ENCODE results near the gene BLID. TPM values are rescaled to one million over a fixed set of nuclear protein-coding genes. Genes with fewer than 3 reads are reported as not detected.
A peak's percentile ranks its signal among the peaks of the same experiment; 100 is the strongest.

Gene BLID, protein sequence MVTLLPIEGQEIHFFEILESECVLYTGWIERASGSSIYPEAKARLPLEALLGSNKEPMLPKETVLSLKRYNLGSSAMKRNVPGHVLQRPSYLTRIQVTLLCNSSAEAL
- not detected in 2 replicates for total RNA-seq
- long read RNA-seq: 0 reads

DNA sequence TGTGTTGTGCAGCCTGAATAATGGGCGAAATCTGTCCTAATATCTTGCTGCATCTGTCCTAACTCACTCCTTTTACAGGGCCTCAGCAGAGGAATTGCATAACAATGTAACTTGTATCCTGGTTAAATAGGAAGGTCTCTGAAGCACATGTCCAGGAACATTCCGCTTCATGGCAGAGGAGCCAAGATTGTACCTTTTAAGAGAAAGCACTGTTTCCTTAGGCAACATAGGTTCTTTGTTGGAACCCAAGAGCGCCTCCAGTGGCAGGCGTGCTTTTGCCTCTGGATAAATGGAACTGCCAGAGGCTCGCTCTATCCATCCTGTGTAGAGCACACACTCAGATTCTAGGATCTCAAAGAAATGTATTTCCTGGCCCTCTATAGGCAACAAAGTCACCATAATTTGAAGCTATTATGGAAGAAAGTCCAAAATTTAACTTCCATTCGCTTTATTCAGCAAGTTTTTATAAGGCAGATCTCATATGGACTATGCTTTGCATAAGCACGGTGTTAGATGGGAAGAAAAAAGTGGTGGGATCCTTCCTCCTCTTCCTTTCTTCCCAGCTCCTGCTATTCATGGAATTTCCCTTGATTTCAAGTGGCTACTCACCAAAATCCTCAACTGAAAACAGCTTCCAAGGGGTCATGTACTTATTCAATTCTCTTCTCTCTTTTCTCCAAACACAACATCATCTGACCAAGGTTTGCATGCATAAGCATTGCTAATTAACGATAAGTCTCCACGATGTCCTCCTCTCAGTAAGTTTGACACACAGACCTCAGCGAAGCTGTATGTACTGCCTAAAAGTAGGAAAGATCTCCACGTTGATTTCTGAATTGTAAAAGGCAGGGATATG lies at the start of gene BLID:
BLID (minus strand) TSS at position 692 of the 856 bp plus-strand sequence; CDS start at position 399, 293 bp downstream.
- peak; percentile 47 for DNase-seq (ENCODE audit: low read depth, low spot score)
- no peak within 1 kb of the TSS for H3K27ac Mint-ChIP-seq (ENCODE audit: unreplicated experiment)
- H3K27me3 Mint-ChIP-seq (ENCODE audit: low read depth): no peaks in the 10 kb centered on the region
- peaks cover 6% of the 10 kb centered on the region for H3K4me1 Mint-ChIP-seq
- no peaks in the 10 kb centered on the region for H3K9me3 Mint-ChIP-seq
- TF ChIP-seq, protein P1, sequence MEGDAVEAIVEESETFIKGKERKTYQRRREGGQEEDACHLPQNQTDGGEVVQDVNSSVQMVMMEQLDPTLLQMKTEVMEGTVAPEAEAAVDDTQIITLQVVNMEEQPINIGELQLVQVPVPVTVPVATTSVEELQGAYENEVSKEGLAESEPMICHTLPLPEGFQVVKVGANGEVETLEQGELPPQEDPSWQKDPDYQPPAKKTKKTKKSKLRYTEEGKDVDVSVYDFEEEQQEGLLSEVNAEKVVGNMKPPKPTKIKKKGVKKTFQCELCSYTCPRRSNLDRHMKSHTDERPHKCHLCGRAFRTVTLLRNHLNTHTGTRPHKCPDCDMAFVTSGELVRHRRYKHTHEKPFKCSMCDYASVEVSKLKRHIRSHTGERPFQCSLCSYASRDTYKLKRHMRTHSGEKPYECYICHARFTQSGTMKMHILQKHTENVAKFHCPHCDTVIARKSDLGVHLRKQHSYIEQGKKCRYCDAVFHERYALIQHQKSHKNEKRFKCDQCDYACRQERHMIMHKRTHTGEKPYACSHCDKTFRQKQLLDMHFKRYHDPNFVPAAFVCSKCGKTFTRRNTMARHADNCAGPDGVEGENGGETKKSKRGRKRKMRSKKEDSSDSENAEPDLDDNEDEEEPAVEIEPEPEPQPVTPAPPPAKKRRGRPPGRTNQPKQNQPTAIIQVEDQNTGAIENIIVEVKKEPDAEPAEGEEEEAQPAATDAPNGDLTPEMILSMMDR (conservative IDR thresholded peaks at IDR 0.05): peak; percentile 69
- no peaks in the 10 kb centered on the region for H3K36me3 Mint-ChIP-seq (ENCODE audit: low read depth)
- no peak within 1 kb of the TSS for H3K4me3 Mint-ChIP-seq

DNA sequence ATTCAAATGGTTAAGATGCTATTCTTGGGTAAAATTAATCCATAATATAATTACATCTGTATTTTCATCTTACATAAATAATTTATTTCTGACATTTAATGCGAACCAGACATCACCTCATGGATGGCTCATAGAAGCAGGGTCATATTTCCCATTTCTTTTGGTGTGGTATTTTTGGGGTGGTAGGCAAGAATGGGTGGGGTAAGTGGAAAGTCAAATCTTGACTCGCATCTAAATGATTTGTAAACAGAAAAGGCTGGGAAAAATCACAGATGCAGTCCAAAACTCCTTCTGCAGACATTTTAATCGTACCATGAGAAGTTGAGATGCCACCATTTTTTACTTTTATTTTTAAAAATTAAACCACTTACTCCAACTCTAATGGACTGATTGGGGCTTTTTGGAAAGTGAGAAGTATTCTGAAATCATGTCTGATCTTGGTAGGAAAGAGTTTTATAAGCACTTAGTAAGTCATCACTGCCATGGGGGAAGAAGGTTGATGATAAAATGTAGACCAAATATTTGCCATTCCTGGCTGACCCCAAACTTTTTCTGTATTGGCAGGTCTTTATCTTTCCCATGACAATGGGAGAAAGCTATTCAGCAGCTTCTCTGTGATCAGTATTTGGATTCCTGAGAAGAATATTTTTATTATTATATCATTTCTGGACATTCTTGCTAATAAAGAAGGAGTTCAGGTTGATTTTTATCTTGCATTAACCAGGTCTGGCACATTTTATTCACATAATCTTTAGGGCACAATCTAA lies 47.2 kb upstream of the BLID start:
- Mint-ChIP-seq H3K27me3 (ENCODE audit: low read depth) (no peaks in the 10 kb centered on the region), H3K36me3 (ENCODE audit: low read depth) (no peaks in the 10 kb centered on the region), H3K27ac (ENCODE audit: unreplicated experiment) (peak overlapping the region; percentile 27), H3K4me1 (peaks cover 24% of the 10 kb centered on the region), H3K9me3 (no peaks in the 10 kb centered on the region), H3K4me3 (no peak overlapping the region)
- TF ChIP-seq, protein P1 (conservative IDR thresholded peaks at IDR 0.05): no peak
- no peak for DNase-seq (ENCODE audit: low read depth, low spot score)

DNA sequence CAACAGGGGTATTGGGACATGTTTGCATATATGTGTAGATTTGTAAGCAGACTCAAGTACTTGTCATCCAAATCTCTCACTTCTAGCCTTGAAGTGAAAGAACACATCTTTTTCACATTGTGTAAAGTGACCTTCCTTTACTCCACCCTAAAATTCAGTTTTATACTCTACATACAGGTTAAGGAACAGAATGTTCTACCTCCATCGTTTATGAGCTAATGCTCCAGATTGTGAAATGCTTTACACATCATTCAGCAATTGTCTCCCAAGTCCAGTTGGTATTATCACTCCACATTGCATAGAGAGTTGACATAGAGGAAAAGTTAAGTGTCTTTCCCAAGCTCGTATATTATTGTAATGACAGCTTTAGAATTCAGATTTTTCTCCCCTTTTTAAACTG lies 46.1 kb upstream of the BLID start:
- H3K36me3 Mint-ChIP-seq (ENCODE audit: low read depth): no peaks in the 10 kb centered on the region
- TF ChIP-seq, protein P1 (conservative IDR thresholded peaks at IDR 0.05): no peak
- no peak for DNase-seq (ENCODE audit: low read depth, low spot score)
- peaks cover 35% of the 10 kb centered on the region for H3K4me1 Mint-ChIP-seq
- no peak overlapping the region for H3K4me3 Mint-ChIP-seq
- H3K9me3 Mint-ChIP-seq: no peaks in the 10 kb centered on the region
- H3K27me3 Mint-ChIP-seq (ENCODE audit: low read depth): no peaks in the 10 kb centered on the region
- no peak overlapping the region for H3K27ac Mint-ChIP-seq (ENCODE audit: unreplicated experiment)

DNA sequence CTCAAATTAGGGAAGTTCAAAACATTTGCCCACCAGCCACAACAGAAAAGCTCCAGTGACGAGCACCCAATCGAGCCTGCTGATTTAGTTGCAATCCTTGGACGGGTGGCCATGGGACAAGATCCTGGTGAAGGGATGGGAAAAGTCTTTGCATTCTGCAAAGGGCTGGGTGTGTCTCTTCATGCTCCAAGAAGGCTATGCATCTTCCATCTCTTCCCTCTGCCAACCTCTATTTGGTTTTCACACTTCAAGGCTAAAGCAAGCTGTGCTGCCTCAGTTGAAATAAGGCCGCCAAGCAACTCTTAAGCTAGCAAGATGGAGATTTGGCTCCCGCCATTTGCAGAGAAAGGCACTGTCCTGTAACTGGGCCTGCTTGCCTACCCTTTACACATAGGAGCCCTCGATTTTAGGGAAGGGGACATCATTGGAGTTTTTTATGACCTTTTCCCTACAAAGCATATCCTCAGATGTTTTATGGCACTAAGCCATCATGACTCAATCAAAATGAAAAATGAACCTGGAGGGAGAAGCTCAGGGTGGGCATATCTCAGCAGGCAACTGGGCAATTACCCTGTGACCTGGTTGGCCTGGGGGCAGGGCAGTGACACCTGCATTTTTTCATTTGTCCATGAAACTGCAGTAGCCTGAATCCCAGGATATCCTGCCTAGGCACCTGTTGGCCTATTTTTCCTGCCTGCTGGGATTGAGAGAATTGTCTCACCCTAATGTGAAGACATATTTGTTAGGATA lies 45.0 kb upstream of the BLID start:
- Mint-ChIP-seq H3K27me3 (ENCODE audit: low read depth) (no peaks in the 10 kb centered on the region), H3K27ac (ENCODE audit: unreplicated experiment) (no peak overlapping the region), H3K4me3 (no peak overlapping the region), H3K9me3 (no peaks in the 10 kb centered on the region), H3K36me3 (ENCODE audit: low read depth) (no peaks in the 10 kb centered on the region), H3K4me1 (peaks cover 40% of the 10 kb centered on the region)
- DNase-seq (ENCODE audit: low read depth, low spot score): no peak
- TF ChIP-seq, protein P1 (conservative IDR thresholded peaks at IDR 0.05): no peak

DNA sequence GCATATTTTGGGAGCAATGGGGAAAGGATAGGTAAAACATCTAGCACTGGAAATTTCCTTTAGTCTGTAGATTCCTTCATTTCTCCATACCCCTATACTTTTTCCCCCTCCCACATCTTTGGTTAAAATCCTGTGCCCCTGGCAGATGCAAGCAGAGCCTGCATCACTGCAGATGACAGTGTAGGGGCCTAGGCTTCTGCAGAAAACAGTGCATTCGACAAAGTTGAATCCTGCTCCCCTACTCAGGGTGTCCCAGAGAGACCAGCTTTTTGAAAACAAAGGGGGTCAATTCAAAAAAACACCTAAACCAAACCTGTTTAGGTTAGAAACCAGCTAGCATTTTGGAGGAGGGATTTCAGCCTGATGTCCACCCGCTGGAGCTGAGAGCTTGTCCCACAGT lies 43.8 kb upstream of the BLID start:
- no peak overlapping the region for H3K27ac Mint-ChIP-seq (ENCODE audit: unreplicated experiment)
- no peaks in the 10 kb centered on the region for H3K27me3 Mint-ChIP-seq (ENCODE audit: low read depth)
- no peaks in the 10 kb centered on the region for H3K36me3 Mint-ChIP-seq (ENCODE audit: low read depth)
- TF ChIP-seq, protein P1 (conservative IDR thresholded peaks at IDR 0.05): no peak
- no peaks in the 10 kb centered on the region for H3K9me3 Mint-ChIP-seq
- H3K4me1 Mint-ChIP-seq: peaks cover 44% of the 10 kb centered on the region
- no peak for DNase-seq (ENCODE audit: low read depth, low spot score)
- no peak overlapping the region for H3K4me3 Mint-ChIP-seq
